OCI-LY7 (cell line): Measurements from ENCODE around the gene MAN1C1. TPM values are rescaled to one million over a fixed set of nuclear protein-coding genes. Genes with fewer than 3 reads are reported as not detected.
A peak's percentile ranks its signal among the peaks of the same experiment; 100 is the strongest.

Experiments
- BruUV-seq: library from RNA; stranded (reverse); fragments of 400-500 nt; replicated peaks from 2 replicates; lab custom pipeline; 2021; lab: Mats Ljungman, UMichigan
- CTCF ChIA-PET: fragments of 300-600 bp; sonication (Branson Sonifier 250); formaldehyde crosslinking; loops from one replicate; lab custom pipeline; 2022; ENCODE audit warnings: antibody characterized with exemption; ENCODE audit not compliant: unreplicated experiment; lab: Charles Lee
- POLR2A ChIA-PET: fragments of 300-600 bp; sonication (Branson Sonifier 250); formaldehyde crosslinking; loops from one replicate; lab custom pipeline; 2022; ENCODE audit warnings: antibody characterized with exemption; lab: Charles Lee
- DNase-seq: peaks from one replicate; pipeline ENCODE4 v3.0.0-alpha.2; 2015; ENCODE audit warnings: low spot score
- H2AFZ ChIP-seq: fragments of 200-600 bp; sonication (generic), shearing (Covaris generic); 2 replicates; pipeline ENCODE4 v1.6.1; 2014; ENCODE audit warnings: mild to moderate bottlenecking, antibody characterized with exemption, low read length, moderate library complexity
- H3K27ac ChIP-seq: fragments of 200-600 bp; sonication (generic); 2 replicates; pipeline ENCODE4 v1.5.1; 2014; ENCODE audit warnings: mixed run types, low read depth, mild to moderate bottlenecking, moderate library complexity, low read length, inconsistent platforms; ENCODE audit not compliant: poor library complexity, severe bottlenecking
- H3K36me3 ChIP-seq: fragments of 200-600 bp; sonication (generic); 2 replicates; pipeline ENCODE4 v1.6.1; 2014; ENCODE audit warnings: mild to moderate bottlenecking, antibody characterized with exemption, low read length, moderate library complexity, mixed read lengths; ENCODE audit not compliant: insufficient read depth
- H3K4me1 ChIP-seq: fragments of 200-600 bp; sonication (generic); 2 replicates; pipeline ENCODE4 v1.5.1; 2014; ENCODE audit warnings: mild to moderate bottlenecking, low read length; ENCODE audit not compliant: insufficient read depth, poor library complexity, severe bottlenecking
- H3K4me2 ChIP-seq: fragments of 200-600 bp; sonication (generic); 2 replicates; pipeline ENCODE4 v1.6.1; 2014; ENCODE audit warnings: mild to moderate bottlenecking, low read length
- H3K4me3 ChIP-seq: fragments of 200-600 bp; sonication (generic); 2 replicates; pipeline ENCODE4 v1.5.1; 2014; ENCODE audit warnings: mild to moderate bottlenecking, low read depth, low read length; ENCODE audit not compliant: poor library complexity, severe bottlenecking
- H3K79me2 ChIP-seq: fragments of 200-600 bp; sonication (generic); 2 replicates; pipeline ENCODE4 v1.6.1; 2016; ENCODE audit warnings: low read depth, mild to moderate bottlenecking, low read length, moderate library complexity, mixed read lengths; ENCODE audit not compliant: insufficient read depth
- H3K9me2 ChIP-seq: fragments of 200-600 bp; sonication (generic); 2 replicates; pipeline ENCODE4 v1.6.1; 2016; ENCODE audit warnings: mild to moderate bottlenecking, low read length, mixed read lengths; ENCODE audit not compliant: insufficient read depth
- H3K9me3 ChIP-seq: fragments of 200-600 bp; sonication (generic); 2 replicates; pipeline ENCODE4 v1.6.1; 2014; ENCODE audit warnings: mild to moderate bottlenecking, mixed run types, low read length, mixed read lengths
- H4K20me1 ChIP-seq: fragments of 200-600 bp; sonication (generic); 2 replicates; pipeline ENCODE4 v1.6.1; 2014; ENCODE audit warnings: mild to moderate bottlenecking, antibody characterized with exemption, low read length, moderate library complexity, mixed read lengths; ENCODE audit not compliant: insufficient read depth
- CTCF ChIP-seq: fragments of 200-600 bp; sonication (generic); conservative IDR thresholded peaks from 2 replicates; pipeline ENCODE4 v1.5.1; 2014; ENCODE audit warnings: mild to moderate bottlenecking, antibody characterized with exemption, low read length, moderate library complexity, mixed read lengths
- EZH2phosphoT487 ChIP-seq: fragments of 200-600 bp; sonication (generic); IDR thresholded peaks from 2 replicates; pipeline ENCODE4 v1.6.1; 2018; ENCODE audit warnings: low read depth, borderline replicate concordance, mild to moderate bottlenecking, mixed run types, antibody characterized with exemption, low read length, moderate library complexity, mixed read lengths
- intact Hi-C: fragments of 100-400 bp; cut with micrococcal nuclease; formaldehyde crosslinking; loops from one replicate; pipeline ENCODE4 v1.10.0; 2022; ENCODE audit not compliant: unreplicated experiment
- total RNA-seq, 2 experiments: library from RNA; depleted of rRNA in 1 of 2; stranded (reverse); fragments of >200 nt in 1 of 2; shearing (Covaris generic) in 1 of 2; gene quantifications; 2 replicates each; pipeline ENCODE4 v1.2.3, GENCODE V29; 2014 to 2022

Gene MAN1C1
- total RNA-seq, 2 experiments from 2014 or later: 3.0 to 4.9 TPM

- TF ChIP-seq EZH2phosphoT487 (no peak), CTCF (no peak)
- H3K9me2 ChIP-seq: no peaks in the 10 kb centered on the region
- peak; percentile 77 for DNase-seq
- CTCF ChIA-PET: interaction anchor here (1.0 to 1.7 kb wide), 4 partner anchors 200 to 289 kb away, joined by 3 to 7 read pairs (median 4); no protein-coding TSS in a partner anchor
- peaks cover 21% of the 10 kb centered on the region for H3K4me1 ChIP-seq
- H4K20me1 ChIP-seq: no peaks in the 10 kb centered on the region
- H3K36me3 ChIP-seq: no peaks in the 10 kb centered on the region
- no TSS peak for BruUV-seq
- H3K4me3 ChIP-seq: no peak overlapping the region
- peak overlapping the region; percentile 52; the same call in 1 of the 2 replicates for H2AFZ ChIP-seq
- POLR2A ChIA-PET: interaction anchor here (0.6 to 1.4 kb wide), 2 partner anchors 9 to 10 kb away, joined by 3 to 6 read pairs; partner anchors contain the start of genes MTFR1L and SELENON
- peak overlapping the region; percentile 61 for H3K4me2 ChIP-seq
- H3K79me2 ChIP-seq: no peaks in the 10 kb centered on the region
- peak overlapping the region; percentile 43 for H3K27ac ChIP-seq
- intact Hi-C loops: no loop called here
- no peaks in the 10 kb centered on the region for H3K9me3 ChIP-seq
These were observed 192.8 kb downstream of the MAN1C1 start for GRCh38 chr1:25809283-25809926.

- Histone ChIP-seq H4K20me1 (no peaks in the 10 kb centered on the region), H3K9me2 (no peaks in the 10 kb centered on the region), H3K4me3 (no peak overlapping the region), H3K9me3 (no peaks in the 10 kb centered on the region), H2AFZ (peak overlapping the region; percentile 52; the same call in 1 of the 2 replicates), H3K27ac (peak overlapping the region; percentile 43), H3K4me1 (peaks cover 21% of the 10 kb centered on the region), H3K36me3 (no peaks in the 10 kb centered on the region), H3K4me2 (peak overlapping the region; percentile 61), H3K79me2 (no peaks in the 10 kb centered on the region)
- CTCF ChIA-PET: interaction anchor here (1.0 to 1.7 kb wide), 4 partner anchors 201 to 289 kb away, joined by 3 to 7 read pairs (median 4); no protein-coding TSS in a partner anchor
- intact Hi-C loops: loop anchor here (1.0 to 5.0 kb wide), 4 partner anchors 193 to 306 kb away; partner anchors contain the start of gene MAN1C1
- DNase-seq: peak; percentile 44
- no peak for TF ChIP-seq EZH2phosphoT487
- peak; percentile 55 for TF ChIP-seq CTCF
- BruUV-seq: no TSS peak
- POLR2A ChIA-PET: interaction anchor here (0.6 to 1.4 kb wide), 3 partner anchors 9 to 288 kb away, joined by 3 to 6 read pairs (median 3); partner anchors contain the start of genes MTFR1L and SELENON
These were observed 193.3 kb downstream of the MAN1C1 start for GRCh38 chr1:25809929-25810328.
